PC-9 (cell line): ENCODE results near the gene WDR7. TPM values are rescaled to one million over a fixed set of nuclear protein-coding genes. Genes with fewer than 3 reads are reported as not detected.

Experiments used
- BruUV-seq: library from RNA; stranded (reverse); fragments of 400-500 nt; replicated peaks from 2 replicates; lab custom pipeline; 2021; lab: Mats Ljungman, UMichigan
- CTCF ChIA-PET: fragments of 300-600 bp; sonication (Branson Sonifier 250); formaldehyde crosslinking; loops from one replicate; lab custom pipeline; 2022; ENCODE audit warnings: antibody characterized with exemption; lab: Charles Lee
- POLR2A ChIA-PET: fragments of 300-600 bp; sonication (Branson Sonifier 250); formaldehyde crosslinking; loops from one replicate; lab custom pipeline; 2022; ENCODE audit warnings: antibody characterized with exemption; ENCODE audit not compliant: unreplicated experiment; lab: Charles Lee
- DNase-seq, 2 experiments: peaks; one replicate each; pipeline versions ENCODE4 v3.0.0 to v3.0.0-alpha.2; 2015 to 2022; ENCODE audit warnings: mixed read lengths in 1 of 2
- H2AFZ ChIP-seq: fragments of 200-600 bp; sonication (generic); 2 replicates; pipeline ENCODE4 v1.8.1; 2017; ENCODE audit warnings: antibody characterized with exemption
- H3F3A ChIP-seq: fragments of 200-600 bp; sonication (generic); 2 replicates; pipeline ENCODE4 v1.8.1; 2017; ENCODE audit warnings: antibody characterized with exemption, mild to moderate bottlenecking, low read depth; ENCODE audit not compliant: insufficient read depth
- H3K27ac ChIP-seq: fragments of 200-600 bp; sonication (generic); 2 replicates; pipeline ENCODE4 v1.6.1; 2016; ENCODE audit warnings: mixed run types
- H3K27me3 ChIP-seq: fragments of 200-600 bp; sonication (generic); 2 replicates; pipeline ENCODE4 v1.6.1; 2016; ENCODE audit warnings: low read depth, mixed run types; ENCODE audit not compliant: insufficient read depth
- H3K36me3 ChIP-seq: fragments of 200-600 bp; sonication (generic); 2 replicates; pipeline ENCODE4 v1.6.1; 2016; ENCODE audit warnings: low read depth, mixed run types
- H3K4me1 ChIP-seq: fragments of 200-600 bp; sonication (generic); replicated peaks from 2 replicates; pipeline ENCODE4 v1.6.1; 2016; ENCODE audit warnings: mixed run types; ENCODE audit not compliant: insufficient read depth
- H3K4me2 ChIP-seq: fragments of 200-600 bp; sonication (generic); 2 replicates; pipeline ENCODE4 v1.6.1; 2017; ENCODE audit warnings: mixed run types
- H3K4me3 ChIP-seq: fragments of 200-600 bp; sonication (generic); 2 replicates; pipeline ENCODE4 v1.6.1; 2016; ENCODE audit warnings: mixed run types
- H3K79me2 ChIP-seq: fragments of 200-600 bp; sonication (generic); 2 replicates; pipeline ENCODE4 v1.6.1; 2017; ENCODE audit warnings: low read depth, mixed run types
- H3K9me2 ChIP-seq: fragments of 200-600 bp; sonication (generic); 2 replicates; pipeline ENCODE4 v1.8.1; 2017; ENCODE audit warnings: mild to moderate bottlenecking; ENCODE audit not compliant: insufficient read depth
- H3K9me3 ChIP-seq: fragments of 200-600 bp; sonication (generic); 2 replicates; pipeline ENCODE4 v1.8.1; 2016; ENCODE audit warnings: low read depth; ENCODE audit not compliant: insufficient read depth
- H4K20me1 ChIP-seq: fragments of 200-600 bp; sonication (generic); 2 replicates; pipeline ENCODE4 v1.8.1; 2017; ENCODE audit not compliant: insufficient read depth
- CTCF ChIP-seq: fragments of 200-600 bp; sonication (generic); conservative IDR thresholded peaks from 2 replicates; pipeline ENCODE4 v1.6.1; 2017; ENCODE audit warnings: mixed run types, antibody characterized with exemption, mild to moderate bottlenecking, moderate library complexity
- EZH2 ChIP-seq: fragments of 200-600 bp; sonication (generic); IDR thresholded peaks from 2 replicates; pipeline ENCODE4 v1.8.0; 2017; ENCODE audit warnings: antibody characterized with exemption, low read depth
- intact Hi-C: fragments of 100-400 bp; cut with micrococcal nuclease; formaldehyde crosslinking; loops from one replicate; pipeline ENCODE4 v1.10.0; 2022; ENCODE audit not compliant: unreplicated experiment
- total RNA-seq: library from RNA; stranded (reverse); gene quantifications from 2 replicates; pipeline ENCODE4 v1.2.3, GENCODE V29; 2021

WDR7 gene
- total RNA-seq, 1 experiment from 2014 or later, result 7.7 TPM

DNA sequence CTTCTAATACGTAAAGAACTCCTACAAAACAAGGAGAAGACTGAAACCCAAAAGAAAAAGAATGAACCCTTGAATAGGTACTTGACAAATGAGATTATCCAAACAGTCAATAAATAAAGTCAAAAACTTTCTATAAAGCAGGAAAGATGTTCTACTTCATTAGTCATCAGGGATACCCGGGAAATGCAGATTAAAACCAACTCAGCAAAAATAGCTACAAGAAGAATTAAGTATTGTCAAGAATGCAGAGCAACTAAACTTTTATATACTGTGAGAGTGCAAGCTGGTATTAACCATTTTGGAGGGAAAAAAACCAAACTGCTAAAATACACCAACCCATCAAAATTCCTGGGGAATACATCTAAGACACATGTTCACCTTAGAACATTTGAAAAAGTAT is 23.2 kb upstream of the WDR7 start:
- H3K4me1 ChIP-seq, result no peaks in the 10 kb centered on the region
- H4K20me1 ChIP-seq, result peaks cover 90% of the 10 kb centered on the region
- no peaks in the 10 kb centered on the region for H3K27me3 ChIP-seq
- intact Hi-C loops, result no loop called here
- no peak overlapping the region for H3K4me2 ChIP-seq
- no peak overlapping the region for H3K4me3 ChIP-seq
- DNase-seq, result no peak
- ChIA-PET CTCF (no interaction called here), POLR2A (interaction anchor here (0.7 kb wide), 1 partner anchor 1205 kb away, joined by 4 read pairs; no protein-coding TSS in a partner anchor)
- peaks cover 12% of the 10 kb centered on the region; the same call in 1 of the 2 replicates for H3F3A ChIP-seq
- BruUV-seq, result no TSS peak
- H3K27ac ChIP-seq, result peak overlapping the region; percentile 21; the same call in 1 of the 2 replicates
- peaks cover 36% of the 10 kb centered on the region; the same call in 1 of the 2 replicates for H3K36me3 ChIP-seq
- TF ChIP-seq CTCF (no peak), EZH2 (no peak)
- no peaks in the 10 kb centered on the region for H3K9me3 ChIP-seq
- peaks cover 85% of the 10 kb centered on the region for H3K79me2 ChIP-seq
- H3K9me2 ChIP-seq, result no peaks in the 10 kb centered on the region
- no peak overlapping the region for H2AFZ ChIP-seq

DNA sequence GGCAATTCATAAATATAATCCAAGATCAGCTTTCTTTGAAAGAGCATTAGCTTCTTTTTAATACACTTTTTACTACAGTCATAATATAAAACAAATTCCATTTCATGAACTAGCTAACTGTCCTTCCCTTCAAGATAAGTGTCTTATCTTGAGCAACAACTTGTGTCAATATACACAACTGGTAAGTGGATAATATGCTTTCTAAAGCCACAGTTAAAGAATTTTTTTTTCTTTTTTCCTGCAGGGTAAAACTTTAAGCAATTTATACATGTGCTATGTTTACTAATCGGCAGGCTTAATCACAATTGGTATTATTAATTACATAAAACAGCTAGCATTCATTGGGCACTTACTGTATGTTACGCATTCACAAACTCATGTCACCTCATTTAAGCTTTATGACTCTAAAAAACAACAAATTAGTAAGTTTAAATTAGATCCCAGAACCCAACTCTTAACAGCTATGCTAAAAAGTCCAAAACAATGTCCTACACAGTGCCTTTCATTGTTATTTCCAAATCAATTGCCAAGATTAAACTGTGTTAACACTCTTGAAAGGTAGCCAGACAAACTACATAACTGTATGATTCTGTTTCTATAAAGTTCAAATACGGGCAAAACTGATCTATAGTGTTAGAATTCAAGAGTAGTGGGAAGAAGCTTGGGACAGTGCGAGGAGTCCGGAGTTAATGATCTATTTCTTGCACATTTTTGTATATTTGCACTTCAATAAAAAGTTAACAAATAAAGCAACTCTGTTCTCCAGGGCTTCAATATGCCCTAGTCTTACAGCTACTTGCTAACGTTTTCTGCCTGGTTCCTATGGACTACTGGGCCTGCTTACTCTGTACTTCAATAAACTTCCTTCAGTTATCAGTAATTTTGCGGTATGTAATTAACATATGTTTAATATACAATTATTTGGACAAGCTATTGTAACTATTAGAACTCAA is 18.8 kb upstream of the WDR7 start:
- Histone ChIP-seq H3K36me3 (peaks cover 35% of the 10 kb centered on the region; the same call in 1 of the 2 replicates), H4K20me1 (peaks cover 98% of the 10 kb centered on the region), H3K4me1 (peaks cover 22% of the 10 kb centered on the region), H3F3A (0 out of 2 replicates have a peak, but pooled peaks cover 3% of the 10 kb centered on the region), H2AFZ (no peak overlapping the region), H3K4me3 (no peak overlapping the region), H3K9me2 (no peaks in the 10 kb centered on the region), H3K27me3 (no peaks in the 10 kb centered on the region), H3K4me2 (no peak overlapping the region), H3K79me2 (peaks cover 100% of the 10 kb centered on the region), H3K9me3 (no peaks in the 10 kb centered on the region), H3K27ac (no peak overlapping the region)
- BruUV-seq, result no TSS peak
- POLR2A ChIA-PET, result interaction anchor here (0.6 kb wide), 1 partner anchor 1051 kb away, joined by 6 read pairs; no protein-coding TSS in a partner anchor
- no peak for TF ChIP-seq CTCF
- no peak for TF ChIP-seq EZH2
- no peak for DNase-seq
- intact Hi-C loops, result no loop called here
- CTCF ChIA-PET, result no interaction called here

GRCh38 chr18:56635007-56635406 is 16.2 kb upstream of the WDR7 start:
- Histone ChIP-seq H3K27me3 (no peaks in the 10 kb centered on the region), H3K36me3 (peaks cover 35% of the 10 kb centered on the region; the same call in 1 of the 2 replicates), H3K4me2 (peak overlapping the region; percentile 94), H3K27ac (no peak overlapping the region), H3K4me3 (no peak overlapping the region), H3K9me3 (no peaks in the 10 kb centered on the region), H4K20me1 (peaks cover 77% of the 10 kb centered on the region), H3K79me2 (peaks cover 83% of the 10 kb centered on the region), H2AFZ (no peak overlapping the region), H3K4me1 (peaks cover 29% of the 10 kb centered on the region), H3K9me2 (no peaks in the 10 kb centered on the region), H3F3A (peaks cover 12% of the 10 kb centered on the region; the same call in 1 of the 2 replicates)
- ChIA-PET CTCF (no interaction called here), POLR2A (no interaction called here)
- intact Hi-C loops, result no loop called here
- no TSS peak for BruUV-seq
- no peak for TF ChIP-seq EZH2
- TF ChIP-seq CTCF, result no peak
- DNase-seq, result no peak
